Small intestine (tissue), 16 donors: ENCODE results near the gene SEMA3B. TPM values are rescaled to one million over a fixed set of nuclear protein-coding genes. Genes with fewer than 3 reads are reported as not detected.

Experiments used
- DNase-seq, 2 donors: peaks; one replicate each; pipeline versions ENCODE4 v3.0.0 to v3.0.0-alpha.2; 2013
- FAIRE-seq: peaks from 2 replicates; lab custom pipeline; 2012; peaks lifted over from hg19 to GRCh38; lab: Jason Lieb, UNC
- H3K27ac ChIP-seq, 3 donors: one replicate each; pipeline ENCODE4 v1.5.1; 2013; ENCODE audit warnings: low read length in 2 of 3, mild to moderate bottlenecking in 2 of 3, control low read depth in 1 of 3, inconsistent platforms in 1 of 3, low read depth in 1 of 3, moderate library complexity in 1 of 3
- H3K27me3 ChIP-seq, 3 donors: one replicate each; pipeline ENCODE4 v1.6.1; 2013; ENCODE audit warnings: low read length in 3 of 3, inconsistent platforms in 1 of 3; ENCODE audit not compliant: control insufficient read depth in 3 of 3, insufficient read depth in 3 of 3
- H3K36me3 ChIP-seq, 3 donors: one replicate each; pipeline ENCODE4 v1.6.1; 2013; ENCODE audit warnings: low read length in 3 of 3, inconsistent platforms in 1 of 3, low read depth in 1 of 3, mild to moderate bottlenecking in 1 of 3, moderate library complexity in 1 of 3; ENCODE audit not compliant: control insufficient read depth in 3 of 3, insufficient read depth in 2 of 3
- H3K4me1 ChIP-seq, 3 donors: one replicate each; pipeline ENCODE4 v1.6.1; 2013; ENCODE audit warnings: low read length in 2 of 3, inconsistent platforms in 1 of 3, low read depth in 1 of 3, mild to moderate bottlenecking in 1 of 3, moderate library complexity in 1 of 3; ENCODE audit not compliant: control insufficient read depth in 3 of 3, insufficient read depth in 2 of 3
- H3K4me3 ChIP-seq, 3 donors: one replicate each; pipeline ENCODE4 v1.5.1; 2013; ENCODE audit warnings: low read length in 3 of 3, control low read depth in 1 of 3, inconsistent platforms in 1 of 3, low read depth in 1 of 3, mild to moderate bottlenecking in 1 of 3, moderate library complexity in 1 of 3
- H3K9me3 ChIP-seq, 2 donors: one replicate each; pipeline ENCODE4 v1.6.1; 2013; ENCODE audit warnings: low read depth in 1 of 2, low read length in 1 of 2; ENCODE audit not compliant: control insufficient read depth in 2 of 2, insufficient read depth in 1 of 2
- WGBS, 3 donors: extraction: QIAGEN DNeasy Blood & Tissue Kit; methylation state at CpG; one replicate each; pipeline ENCODE4 v1.1.7; 2013; 5-methylcytosine and 5-hydroxymethylcytosine counted together
- long read RNA-seq, 10 donors: transcript quantifications; one replicate each; lab custom pipeline, GENCODE V29; 2026
- polyA plus RNA-seq, 4 donors: library from polyadenylated mRNA; stranded (reverse) in 3 of 4; unstranded in 1 of 4; fragments of 200-250 nt in 3 of 4; fragments of 120-200 nt in 1 of 4; gene quantifications; one replicate each; pipeline versions ENCODE4 v1.2.1 to v1.2.3, GENCODE V29; 2013
- donor health status: healthy with polysubstance abuse.
- donor health status: control.
- donor health status: control.
- donor health status: Bipolar disorder and iron deficiency.
- donor health status: healthy.

Gene SEMA3B
- polyA plus RNA-seq = 100 to 1,000 TPM in 3 of 4 donors, 10 to 100 TPM in 1; 39.2 to 204 (median 154) TPM
- long read RNA-seq, donor 1 = 0 reads
- long read RNA-seq, donor 2, partial matches to known transcripts = 0 of 1 reads
- long read RNA-seq, donor 2, other reads (novel, unspliced or antisense) = 0 of 1 reads
- long read RNA-seq, donor 3, partial matches to known transcripts = 0 of 4 reads
- long read RNA-seq, donor 3, other reads (novel, unspliced or antisense) = 0 of 4 reads
- long read RNA-seq, donor 4 = 0 reads
- long read RNA-seq, donor 5, partial matches to known transcripts = 0 of 1 reads
- long read RNA-seq, donor 5, other reads (novel, unspliced or antisense) = 0 of 1 reads
- long read RNA-seq, donor 6, partial matches to known transcripts = 5 of 9 reads
- long read RNA-seq, donor 6, other reads (novel, unspliced or antisense) = 0 of 9 reads
- long read RNA-seq, donor 7 = 0 reads
- long read RNA-seq, donor 8 = 0 reads
- long read RNA-seq, donor 9, partial matches to known transcripts = 0 of 5 reads
- long read RNA-seq, donor 9, other reads (novel, unspliced or antisense) = 0 of 5 reads
- long read RNA-seq, donor 10, transcript SEMA3B-212 (17 exons, 2,958 nt) = major isoform, 5 of 10 reads
- long read RNA-seq, donor 10, partial matches to known transcripts = 0 of 10 reads
- long read RNA-seq, donor 10, other reads (novel, unspliced or antisense) = 0 of 10 reads

GRCh38 chr3:50268703-50269451 is at the start of gene SEMA3B:
TSS of gene SEMA3B (plus strand) at chr3:50269147. CDS start at chr3:50269241, 94 bp downstream.
- FAIRE-seq = no peak
- Histone ChIP-seq H3K4me3 (peak within 1 kb of the TSS in 2 of 3 donors; percentile 65 to 66), H3K4me1 (peaks cover 4 to 96% (median 4%) of the 10 kb centered on the region in 3 donors), H3K9me3 (no peaks in the 10 kb centered on the region), H3K36me3 (peaks cover 0 to 35% (median 0%) of the 10 kb centered on the region in 3 donors), H3K27me3 (peaks cover 0 to 9% (median 0%) of the 10 kb centered on the region in 3 donors), H3K27ac (peak within 1 kb of the TSS; percentile 93 to 99 (median 98))
- peak; percentile 95 to 96 for DNase-seq
- 10 to 39% (median 29%) methylated on average over 15 to 21 of the region's 21 CpGs for WGBS, 3 donors

GRCh38 chr3:50219285-50219684 is 49.7 kb upstream of the SEMA3B start:
- FAIRE-seq = no peak
- H3K27ac ChIP-seq = no peak overlapping the region

GRCh38 chr3:50220109-50220508 is 48.8 kb upstream of the SEMA3B start:
- WGBS, 3 donors = 78 to 88% (median 78%) methylated on average over 6 of the region's 6 CpGs
- Histone ChIP-seq H3K27me3 (peaks cover 0 to 4% (median 0%) of the 10 kb centered on the region in 3 donors), H3K36me3 (peaks cover 0 to 5% (median 0%) of the 10 kb centered on the region in 3 donors), H3K27ac (no peak overlapping the region), H3K9me3 (no peaks in the 10 kb centered on the region), H3K4me3 (no peak overlapping the region), H3K4me1 (peaks cover 0 to 23% (median 0%) of the 10 kb centered on the region in 3 donors)
- DNase-seq (no peak), FAIRE-seq (no peak)

More at GRCh38 chr3:50219285-50219684, 49.7 kb upstream of the SEMA3B start:
- Histone ChIP-seq H3K36me3 (peaks cover 0 to 5% (median 0%) of the 10 kb centered on the region in 3 donors), H3K9me3 (no peaks in the 10 kb centered on the region), H3K4me3 (no peak overlapping the region), H3K27me3 (no peaks in the 10 kb centered on the region), H3K4me1 (peaks cover 0 to 23% (median 0%) of the 10 kb centered on the region in 3 donors)
- DNase-seq = no peak
- WGBS, 3 donors = 87 to 91% (median 90%) methylated on average over 5 of the region's 5 CpGs

- FAIRE-seq (no peak), DNase-seq (no peak)
- 57 to 74% (median 70%) methylated on average over 4 of the region's 4 CpGs for WGBS, 3 donors
- Histone ChIP-seq H3K36me3 (peaks cover 0 to 5% (median 0%) of the 10 kb centered on the region in 3 donors), H3K4me1 (peaks cover 0 to 23% (median 0%) of the 10 kb centered on the region in 3 donors), H3K4me3 (no peak overlapping the region), H3K27ac (no peak overlapping the region), H3K9me3 (no peaks in the 10 kb centered on the region), H3K27me3 (peaks cover 0 to 11% (median 0%) of the 10 kb centered on the region in 3 donors)
Observed at GRCh38 chr3:50221051-50221410, 47.9 kb upstream of the SEMA3B start.

- WGBS, 3 donors = 24 to 55% (median 49%) methylated on average over 12 of the region's 12 CpGs
- DNase-seq = peak in 1 of 2 donors; percentile 61
- Histone ChIP-seq H3K4me3 (no peak overlapping the region), H3K27me3 (peaks cover 0 to 14% (median 0%) of the 10 kb centered on the region in 3 donors), H3K9me3 (no peaks in the 10 kb centered on the region), H3K27ac (no peak overlapping the region), H3K4me1 (peaks cover 0 to 27% (median 0%) of the 10 kb centered on the region in 3 donors), H3K36me3 (peaks cover 0 to 5% (median 0%) of the 10 kb centered on the region in 3 donors)
- FAIRE-seq = no peak
Observed at GRCh38 chr3:50221411-50222168, 47.4 kb upstream of the SEMA3B start.

- Histone ChIP-seq H3K27ac (no peak overlapping the region), H3K4me1 (peaks cover 0 to 32% (median 0%) of the 10 kb centered on the region in 3 donors), H3K9me3 (no peaks in the 10 kb centered on the region), H3K36me3 (peaks cover 0 to 5% (median 0%) of the 10 kb centered on the region in 3 donors), H3K4me3 (no peak overlapping the region), H3K27me3 (peaks cover 0 to 14% (median 0%) of the 10 kb centered on the region in 3 donors)
- FAIRE-seq (no peak), DNase-seq (no peak)
- 75 to 88% (median 88%) methylated on average over 1 of the region's 1 CpG for WGBS, 3 donors
Observed at GRCh38 chr3:50222169-50222528, 46.8 kb upstream of the SEMA3B start.

- DNase-seq (no peak), FAIRE-seq (no peak)
- H3K4me3 ChIP-seq = no peak overlapping the region
- H3K4me1 ChIP-seq = peaks cover 0 to 37% (median 0%) of the 10 kb centered on the region in 3 donors
- H3K27me3 ChIP-seq = peaks cover 0 to 14% (median 0%) of the 10 kb centered on the region in 3 donors
- no peak overlapping the region for H3K27ac ChIP-seq
- 69 to 84% (median 72%) methylated on average over 5 of the region's 5 CpGs for WGBS, 3 donors
- peaks cover 0 to 5% (median 0%) of the 10 kb centered on the region in 3 donors for H3K36me3 ChIP-seq
- no peaks in the 10 kb centered on the region for H3K9me3 ChIP-seq
Observed at GRCh38 chr3:50224639-50225038, 44.3 kb upstream of the SEMA3B start.
